Endothelial cell (in vitro differentiated cells): ENCODE results near the gene ORC3. TPM values are rescaled to one million over a fixed set of nuclear protein-coding genes. Genes with fewer than 3 reads are reported as not detected.

Experiments
- DNase-seq: peaks from one replicate; pipeline ENCODE4 v3.0.0; 2021; ENCODE audit warnings: low spot score
- H3K27ac Mint-ChIP-seq: one replicate; pipeline ENCODE4 v1.8.0; 2021; ENCODE audit warnings: mixed read lengths, inconsistent platforms; ENCODE audit not compliant: unreplicated experiment
- H3K27me3 Mint-ChIP-seq: one replicate; pipeline ENCODE4 v1.8.0; 2021; ENCODE audit warnings: mild to moderate bottlenecking, moderate library complexity, mixed read lengths, inconsistent platforms; ENCODE audit not compliant: unreplicated experiment
- H3K36me3 Mint-ChIP-seq: one replicate; pipeline ENCODE4 v1.8.0; 2021; ENCODE audit warnings: mild to moderate bottlenecking, low read depth, mixed read lengths, inconsistent platforms; ENCODE audit not compliant: unreplicated experiment
- H3K4me1 Mint-ChIP-seq: one replicate; pipeline ENCODE4 v1.8.0; 2021; ENCODE audit warnings: mild to moderate bottlenecking, mixed read lengths, inconsistent platforms; ENCODE audit not compliant: unreplicated experiment
- H3K4me3 Mint-ChIP-seq: one replicate; pipeline ENCODE4 v1.8.0; 2021; ENCODE audit warnings: mild to moderate bottlenecking, mixed read lengths, inconsistent platforms; ENCODE audit not compliant: unreplicated experiment
- H3K9me3 Mint-ChIP-seq: one replicate; pipeline ENCODE4 v1.8.0; 2021; ENCODE audit warnings: mixed read lengths, inconsistent platforms; ENCODE audit not compliant: unreplicated experiment
- total RNA-seq: library from RNA; stranded (reverse); fragmentation: NEBNext Ultra II Directional; extraction: Animal tissue kit (Norgen Biotek cat#: 25700); gene quantifications from one replicate; pipeline ENCODE4 v1.2.1, GENCODE V29; 2021; ENCODE audit not compliant: unreplicated experiment
- TF ChIP-seq, protein P1 (sequence below): fragments of 200-600 bp; sonication (generic); IDR thresholded peaks from one replicate; pipeline ENCODE4 v1.5.0; 2021; ENCODE audit warnings: antibody characterized with exemption; ENCODE audit not compliant: unreplicated experiment

ORC3 gene
- total RNA-seq, 1 donor from 2014 or later: 22.5 TPM

DNA sequence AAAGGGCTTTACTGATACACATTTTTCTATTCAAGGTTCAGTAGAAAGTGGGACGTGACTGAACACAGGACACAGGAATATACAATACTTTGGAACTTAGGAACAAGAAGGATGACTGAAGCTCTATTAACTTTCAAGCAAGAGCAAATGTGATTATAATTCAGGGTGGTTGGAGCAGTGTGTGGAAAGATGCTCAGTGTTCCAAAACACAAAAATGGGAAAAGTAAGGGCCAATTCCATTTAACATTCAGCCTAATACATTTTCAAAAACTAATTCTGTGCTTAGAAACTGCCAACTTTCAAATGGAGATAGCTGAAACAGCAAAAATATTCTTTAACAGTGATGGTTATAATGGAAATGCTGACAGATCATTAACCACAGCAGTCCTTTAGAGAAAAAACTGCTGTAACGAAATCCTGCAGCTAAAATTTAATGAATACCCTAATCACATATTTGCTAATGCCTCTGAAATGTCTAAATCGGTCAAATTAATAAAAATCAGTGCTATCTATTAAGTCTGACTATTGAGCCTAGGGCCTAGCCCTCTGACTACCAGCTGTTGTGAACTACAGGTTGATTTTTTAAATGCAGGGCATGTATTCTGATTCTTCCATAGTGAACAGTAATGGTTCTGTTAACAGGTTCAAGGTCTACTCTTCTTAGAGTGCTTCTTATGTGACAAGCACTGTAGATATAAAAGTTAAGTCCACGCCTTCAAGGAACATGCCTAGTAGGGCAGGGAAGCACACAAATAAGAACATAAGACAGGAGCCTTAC lies 46.0 kb upstream of the ORC3 start:
- H3K4me1 Mint-ChIP-seq: no peaks in the 10 kb centered on the region
- no peaks in the 10 kb centered on the region for H3K9me3 Mint-ChIP-seq
- DNase-seq: no peak
- no peak overlapping the region for H3K27ac Mint-ChIP-seq
- H3K27me3 Mint-ChIP-seq: peaks cover 3% of the 10 kb centered on the region
- TF ChIP-seq, protein P1, sequence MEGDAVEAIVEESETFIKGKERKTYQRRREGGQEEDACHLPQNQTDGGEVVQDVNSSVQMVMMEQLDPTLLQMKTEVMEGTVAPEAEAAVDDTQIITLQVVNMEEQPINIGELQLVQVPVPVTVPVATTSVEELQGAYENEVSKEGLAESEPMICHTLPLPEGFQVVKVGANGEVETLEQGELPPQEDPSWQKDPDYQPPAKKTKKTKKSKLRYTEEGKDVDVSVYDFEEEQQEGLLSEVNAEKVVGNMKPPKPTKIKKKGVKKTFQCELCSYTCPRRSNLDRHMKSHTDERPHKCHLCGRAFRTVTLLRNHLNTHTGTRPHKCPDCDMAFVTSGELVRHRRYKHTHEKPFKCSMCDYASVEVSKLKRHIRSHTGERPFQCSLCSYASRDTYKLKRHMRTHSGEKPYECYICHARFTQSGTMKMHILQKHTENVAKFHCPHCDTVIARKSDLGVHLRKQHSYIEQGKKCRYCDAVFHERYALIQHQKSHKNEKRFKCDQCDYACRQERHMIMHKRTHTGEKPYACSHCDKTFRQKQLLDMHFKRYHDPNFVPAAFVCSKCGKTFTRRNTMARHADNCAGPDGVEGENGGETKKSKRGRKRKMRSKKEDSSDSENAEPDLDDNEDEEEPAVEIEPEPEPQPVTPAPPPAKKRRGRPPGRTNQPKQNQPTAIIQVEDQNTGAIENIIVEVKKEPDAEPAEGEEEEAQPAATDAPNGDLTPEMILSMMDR: no peak
- no peak overlapping the region for H3K4me3 Mint-ChIP-seq
- H3K36me3 Mint-ChIP-seq: peaks cover 27% of the 10 kb centered on the region

DNA sequence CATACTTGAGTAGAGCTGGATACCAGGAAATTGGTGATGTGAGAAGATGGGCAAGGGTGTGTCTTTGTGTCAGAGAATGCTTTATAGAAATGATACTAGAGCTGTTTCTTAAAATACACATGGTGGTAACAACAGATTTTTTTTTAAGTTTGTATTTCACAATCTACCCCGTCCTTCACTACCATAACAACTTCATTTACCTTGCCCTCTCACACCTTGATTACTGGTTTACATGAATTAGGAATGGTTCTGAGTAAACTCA lies 45.5 kb upstream of the ORC3 start:
- H3K27me3 Mint-ChIP-seq: peaks cover 2% of the 10 kb centered on the region
- no peaks in the 10 kb centered on the region for H3K4me1 Mint-ChIP-seq
- no peaks in the 10 kb centered on the region for H3K9me3 Mint-ChIP-seq
- peaks cover 23% of the 10 kb centered on the region for H3K36me3 Mint-ChIP-seq
- no peak overlapping the region for H3K27ac Mint-ChIP-seq
- TF ChIP-seq, protein P1: no peak
- no peak for DNase-seq
- no peak overlapping the region for H3K4me3 Mint-ChIP-seq

GRCh38 chr6:87551799-87552198 lies 38.1 kb upstream of the ORC3 start:
- Mint-ChIP-seq H3K27me3 (no peaks in the 10 kb centered on the region), H3K36me3 (peaks cover 9% of the 10 kb centered on the region), H3K27ac (no peak overlapping the region), H3K9me3 (no peaks in the 10 kb centered on the region), H3K4me1 (no peaks in the 10 kb centered on the region), H3K4me3 (no peak overlapping the region)
- TF ChIP-seq, protein P1: no peak
- no peak for DNase-seq

GRCh38 chr6:87553159-87553765 lies 36.7 kb upstream of the ORC3 start:
- H3K36me3 Mint-ChIP-seq: peaks cover 9% of the 10 kb centered on the region
- no peak overlapping the region for H3K4me3 Mint-ChIP-seq
- DNase-seq: no peak
- H3K27ac Mint-ChIP-seq: no peak overlapping the region
- no peaks in the 10 kb centered on the region for H3K4me1 Mint-ChIP-seq
- no peaks in the 10 kb centered on the region for H3K9me3 Mint-ChIP-seq
- H3K27me3 Mint-ChIP-seq: no peaks in the 10 kb centered on the region
- TF ChIP-seq, protein P1: no peak

DNA sequence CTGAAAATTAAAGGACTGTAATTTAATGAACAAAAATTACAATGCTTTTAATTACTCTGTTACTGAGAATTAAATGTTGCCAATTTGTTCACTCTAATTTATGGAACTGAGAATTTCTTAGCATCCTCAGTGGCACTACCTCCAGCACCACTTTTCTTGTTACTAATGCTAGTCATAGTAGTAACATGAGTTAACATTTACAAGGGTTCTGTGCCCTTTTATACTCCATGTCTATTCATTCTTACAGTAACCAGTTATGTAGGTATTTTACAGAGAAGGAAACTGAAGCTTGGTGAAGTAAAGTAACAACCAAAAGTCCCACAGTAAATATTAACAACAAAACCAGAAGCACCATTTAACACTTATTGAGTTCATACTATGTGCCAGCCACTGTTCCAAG lies 34.4 kb upstream of the ORC3 start:
- Mint-ChIP-seq H3K4me3 (no peak overlapping the region), H3K27ac (no peak overlapping the region), H3K36me3 (peaks cover 9% of the 10 kb centered on the region), H3K4me1 (no peaks in the 10 kb centered on the region), H3K9me3 (no peaks in the 10 kb centered on the region), H3K27me3 (no peaks in the 10 kb centered on the region)
- no peak for DNase-seq
- TF ChIP-seq, protein P1: no peak
